GM18870 (cell line): ENCODE results near the gene LTB4R2.

ENCODE experiments used
- ATAC-seq: cut with Tn5 transposase; IDR thresholded peaks from one replicate; pipeline ENCODE4 v1.9.1; 2021; ENCODE audit warnings: moderate library complexity; ENCODE audit not compliant: unreplicated experiment

Gene LTB4R2

GRCh38 chr14:24298892-24299254 is 11.1 kb upstream of the LTB4R2 start:
- no peak for ATAC-seq

GRCh38 chr14:24299255-24300191 is 10.4 kb upstream of the LTB4R2 start, which contains the start of the genes DHRS1 and NOP9:
TSS of gene DHRS1 (minus strand) at chr14:24299780. CDS start at chr14:24299106, 674 bp downstream.
TSS of gene NOP9 (plus strand) at chr14:24299850. CDS start at chr14:24299955, 105 bp downstream.
- peak; percentile 54 for ATAC-seq

DNA sequence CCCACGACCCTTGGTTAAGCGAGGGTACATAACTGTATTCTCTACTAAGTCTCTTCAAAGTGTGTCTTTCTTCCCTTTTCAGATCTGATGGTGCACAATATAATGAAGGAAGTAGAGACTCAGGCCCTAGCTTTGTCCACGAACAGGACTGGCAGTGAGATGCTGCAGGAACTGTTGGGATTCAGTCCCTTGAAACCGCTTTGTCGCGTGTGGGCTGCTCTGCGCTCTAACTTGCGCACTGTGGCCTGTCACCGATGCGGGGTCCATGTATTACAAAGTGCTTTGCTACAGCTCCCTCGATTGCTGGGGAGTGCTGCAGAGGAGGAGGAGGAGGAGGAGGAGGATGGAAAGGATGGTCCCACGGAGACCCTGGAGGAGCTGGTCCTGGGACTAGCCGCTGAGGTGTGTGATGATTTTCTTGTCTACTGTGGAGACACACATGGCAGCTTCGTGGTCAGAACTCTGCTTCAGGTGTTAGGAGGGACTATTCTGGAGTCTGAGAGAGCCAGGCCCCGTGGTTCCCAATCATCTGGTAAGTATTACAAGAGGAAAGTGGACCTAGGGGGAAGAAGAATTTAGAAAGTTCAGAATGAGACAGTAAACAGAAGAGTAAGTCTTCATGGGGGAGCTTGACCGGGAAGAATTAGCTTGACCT is 9.5 kb upstream of the LTB4R2 start:
- ATAC-seq = no peak

DNA sequence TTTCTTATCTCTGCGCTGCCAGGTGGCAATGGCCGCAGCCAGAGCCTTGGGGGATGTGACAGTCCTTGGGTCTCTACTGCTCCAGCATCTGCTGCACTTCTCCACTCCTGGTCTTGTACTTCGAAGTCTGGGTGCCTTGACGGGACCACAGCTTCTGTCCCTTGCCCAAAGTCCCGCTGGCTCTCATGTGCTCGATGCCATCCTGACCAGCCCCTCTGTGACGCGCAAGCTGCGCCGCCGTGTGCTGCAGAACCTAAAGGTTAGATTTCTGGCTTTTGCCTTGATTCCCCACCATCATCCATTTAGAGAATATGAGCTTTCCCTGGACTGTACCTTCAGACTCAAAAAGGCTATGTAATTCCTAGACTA is 5.9 kb upstream of the LTB4R2 start:
- ATAC-seq = no peak

DNA sequence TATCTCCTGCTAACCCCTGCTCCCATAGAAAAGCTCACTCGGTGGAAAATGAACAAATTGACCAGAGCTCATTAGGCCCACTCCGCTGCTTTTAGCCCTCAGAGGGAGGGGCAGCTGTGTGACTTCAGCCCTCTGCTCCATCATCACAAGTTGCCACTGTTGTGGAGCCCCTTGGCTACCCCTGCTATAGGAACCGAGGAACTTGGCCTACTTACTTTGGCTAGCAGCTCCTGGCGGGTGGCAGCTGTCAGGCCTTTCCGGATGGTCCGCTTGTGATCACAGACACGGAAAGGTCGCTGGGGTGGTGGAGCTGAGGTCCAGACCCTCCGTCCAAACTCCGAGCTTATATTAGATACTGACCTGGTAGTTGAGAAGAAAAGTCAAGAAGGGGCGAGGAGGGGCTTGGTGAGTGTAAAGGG is 2.8 kb upstream of the LTB4R2 start:
- no peak for ATAC-seq

DNA sequence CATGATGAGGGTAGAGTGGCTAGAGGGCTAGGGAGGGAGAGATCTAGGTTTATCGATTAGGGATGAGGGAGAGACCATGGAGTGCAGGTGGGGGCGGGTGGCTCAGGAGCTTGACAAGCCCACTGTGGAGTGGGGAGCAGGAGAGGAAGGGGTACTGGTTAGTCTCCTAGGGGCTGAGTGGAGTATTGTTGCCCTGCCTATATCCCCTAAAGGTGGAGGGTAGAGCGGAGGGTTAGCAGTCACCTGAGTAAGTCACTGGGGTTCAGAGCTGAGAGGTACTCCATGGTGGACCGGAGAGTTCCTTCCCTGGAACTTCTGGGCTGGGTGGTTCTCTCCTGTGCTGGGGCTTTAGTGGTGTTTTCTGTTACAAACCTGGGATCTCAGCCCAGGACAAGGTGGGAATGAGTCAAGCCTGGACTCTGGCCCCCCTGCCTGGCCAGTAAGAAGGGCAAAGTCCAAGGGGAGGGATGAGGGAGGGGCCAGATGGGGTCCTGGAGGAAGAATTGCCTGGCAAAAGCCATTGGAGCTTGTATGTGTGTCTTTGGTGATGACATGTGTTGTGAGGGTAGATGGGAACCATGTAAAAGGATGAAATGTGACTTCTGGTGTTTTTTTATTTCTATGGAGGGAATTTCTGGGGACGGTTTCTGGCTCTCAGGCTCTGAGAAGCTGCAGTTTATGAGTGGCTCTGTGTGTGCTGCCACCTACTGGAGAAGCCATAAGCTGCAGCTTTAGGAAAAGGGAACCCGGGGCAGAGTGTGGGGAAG is 2.2 kb upstream of the LTB4R2 start, which contains the start of gene CIDEB:
Gene CIDEB (minus strand): TSS at position 403 of the 767 bp plus-strand sequence. CDS start 119 bp downstream, at position 284.
- ATAC-seq = no peak

DNA sequence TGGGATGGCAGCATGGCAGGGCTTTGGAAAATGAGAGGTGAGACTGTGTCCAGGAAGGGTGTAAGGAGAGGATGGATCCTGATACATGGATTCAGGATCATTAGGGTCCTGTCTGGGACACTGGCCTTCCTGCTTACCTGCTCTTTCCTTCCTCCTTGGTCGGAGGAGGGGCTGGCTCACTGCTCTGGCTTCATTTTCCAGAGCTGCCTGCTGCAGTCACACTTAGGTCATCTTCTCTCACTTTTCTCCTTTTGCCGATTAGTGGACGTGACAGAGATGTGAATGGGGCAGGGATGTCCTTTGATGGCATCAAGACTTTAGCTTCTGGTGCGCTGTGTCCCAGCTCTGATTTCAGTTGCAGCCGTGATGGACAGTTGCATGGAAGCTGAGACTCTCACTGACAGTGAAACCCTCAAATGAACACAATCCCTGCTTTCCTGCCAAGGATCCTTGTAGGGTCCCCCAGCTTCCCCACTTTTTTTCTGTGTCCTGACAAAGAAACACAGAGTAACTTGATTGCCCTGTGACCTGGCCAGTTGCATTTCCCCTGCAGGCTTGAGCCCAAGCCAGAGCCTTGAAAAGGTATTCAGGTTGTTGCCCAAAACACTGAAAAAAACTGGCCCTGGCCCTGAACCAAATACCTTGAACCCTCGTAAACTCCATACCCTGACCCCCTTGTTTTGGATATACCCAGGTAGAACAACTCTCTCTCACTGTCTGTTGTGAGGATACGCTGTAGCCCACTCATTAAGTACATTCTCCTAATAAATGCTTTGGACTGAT is 1.4 kb upstream of the LTB4R2 start:
- ATAC-seq = no peak

DNA sequence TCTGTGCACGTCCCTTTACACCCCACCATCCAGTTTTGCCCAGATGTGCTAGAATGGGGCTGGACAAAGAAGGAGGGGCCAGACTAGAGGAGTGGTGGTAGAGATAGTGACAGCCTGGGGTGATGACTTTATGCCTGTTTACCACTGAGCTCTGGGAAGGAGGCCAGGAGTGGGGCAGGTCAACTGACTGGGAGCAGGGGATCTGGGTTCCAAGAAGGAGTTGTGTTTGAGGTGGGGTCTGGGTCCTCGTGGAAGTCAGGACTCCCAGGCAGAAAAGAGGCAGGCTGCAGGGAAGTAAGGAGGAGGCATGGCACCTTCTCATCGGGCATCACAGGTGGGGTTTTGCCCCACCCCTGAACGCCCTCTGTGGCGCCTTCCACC is 315 bp downstream of the LTB4R2 start:
- no peak for ATAC-seq

GRCh38 chr14:24310646-24311604 is 985 bp downstream of the LTB4R2 start, which contains the start of gene LTB4R:
TSS of gene LTB4R (plus strand) at chr14:24311502. CDS start at chr14:24315652, 4,150 bp downstream.
- no peak for ATAC-seq

GRCh38 chr14:24311837-24312615 is 2.1 kb downstream of the LTB4R2 start:
- ATAC-seq = no peak

DNA sequence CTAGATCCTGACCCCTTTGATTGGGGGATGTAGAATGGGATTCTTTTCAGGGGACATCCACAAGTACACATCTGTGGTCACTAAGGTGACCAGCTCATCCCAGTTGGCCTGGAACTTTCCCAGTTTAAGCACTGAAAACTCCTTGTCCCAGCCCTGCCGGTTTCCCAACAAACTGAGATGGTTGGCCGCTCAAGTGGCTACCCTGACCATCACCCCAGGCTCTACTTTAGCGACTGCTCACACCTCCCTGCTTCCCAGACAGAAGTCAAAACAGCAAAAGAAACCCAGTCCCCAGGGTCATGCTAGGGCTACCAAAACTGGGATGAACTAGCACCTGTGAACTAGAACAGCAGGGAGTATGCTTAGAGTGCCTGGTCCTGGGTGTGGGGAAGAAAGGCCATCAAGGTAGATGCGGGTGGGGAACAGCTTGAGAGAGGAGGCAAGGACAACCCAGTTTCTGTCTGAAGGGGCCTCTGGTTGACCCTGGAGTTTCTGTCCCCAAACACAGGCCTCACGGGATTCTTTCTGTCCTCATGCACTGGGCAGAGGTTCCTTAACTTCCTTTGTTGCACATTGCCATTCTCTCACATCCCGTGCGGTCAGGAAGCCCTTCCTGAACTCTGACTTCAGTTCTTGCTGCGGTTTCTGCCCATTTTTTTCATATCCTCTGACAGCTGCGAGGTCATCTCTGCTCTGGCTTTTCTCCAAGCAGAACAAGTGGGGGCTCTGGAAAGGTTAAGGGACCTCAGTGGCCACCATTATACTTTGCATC is 3.0 kb downstream of the LTB4R2 start:
- no peak for ATAC-seq

DNA sequence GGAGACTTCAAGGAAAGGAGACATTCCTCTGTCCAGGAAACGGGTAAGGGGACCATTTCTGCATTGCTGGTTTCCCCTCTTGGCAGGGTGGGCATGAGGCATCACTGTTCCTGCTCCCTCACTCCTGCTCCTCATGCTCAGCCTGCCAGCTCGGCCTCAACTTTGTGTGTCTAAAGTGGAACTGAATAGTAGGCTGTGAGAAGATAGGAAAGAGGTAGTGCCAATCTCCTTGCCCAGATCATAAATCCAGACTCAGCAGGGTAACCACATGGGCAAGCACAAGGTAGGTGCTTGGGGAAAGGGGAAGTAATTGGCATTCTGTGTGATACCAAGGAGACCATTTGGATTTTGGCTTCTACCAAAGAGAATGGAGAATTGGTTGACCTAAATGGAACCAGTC is 4.0 kb downstream of the LTB4R2 start:
- ATAC-seq = no peak

DNA sequence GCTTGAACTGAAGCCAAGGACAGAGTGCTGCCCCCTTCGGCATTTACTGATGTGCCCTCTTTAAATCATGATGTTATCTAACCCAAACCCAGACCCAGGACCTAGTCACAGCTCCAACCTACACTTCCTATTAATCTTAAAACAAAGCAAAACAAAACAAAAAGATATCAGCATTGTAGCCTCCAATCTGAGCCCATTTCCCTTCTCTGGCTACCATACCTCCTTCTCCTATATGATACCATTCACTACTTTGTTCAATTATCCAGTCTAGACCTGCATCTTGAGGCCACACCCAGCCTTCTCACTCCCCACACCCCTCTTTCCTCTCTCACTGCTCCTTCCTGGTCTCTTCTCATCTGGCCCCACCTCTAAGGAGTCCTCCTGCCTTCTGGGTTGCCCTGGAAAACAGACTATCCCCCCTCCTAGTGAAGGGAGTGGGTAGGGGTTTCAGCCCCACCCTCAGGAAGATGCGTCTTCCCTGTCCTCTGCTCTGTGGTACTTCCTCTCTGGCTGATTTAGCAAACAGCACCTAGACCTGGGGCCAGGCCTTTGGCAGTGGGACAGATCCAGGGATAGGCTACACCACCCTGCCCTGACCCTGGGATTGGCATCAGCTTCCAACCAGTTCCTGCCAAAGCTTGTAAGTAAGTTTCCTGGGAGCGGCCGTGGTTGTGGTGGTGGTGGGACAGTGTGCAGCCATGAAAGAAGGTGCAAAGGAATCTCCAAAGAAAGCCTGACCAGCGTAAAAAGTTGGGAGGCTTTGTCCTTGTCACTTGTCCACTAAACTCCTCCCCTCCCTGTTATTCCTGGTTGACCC is 4.6 kb downstream of the LTB4R2 start:
- ATAC-seq = no peak

DNA sequence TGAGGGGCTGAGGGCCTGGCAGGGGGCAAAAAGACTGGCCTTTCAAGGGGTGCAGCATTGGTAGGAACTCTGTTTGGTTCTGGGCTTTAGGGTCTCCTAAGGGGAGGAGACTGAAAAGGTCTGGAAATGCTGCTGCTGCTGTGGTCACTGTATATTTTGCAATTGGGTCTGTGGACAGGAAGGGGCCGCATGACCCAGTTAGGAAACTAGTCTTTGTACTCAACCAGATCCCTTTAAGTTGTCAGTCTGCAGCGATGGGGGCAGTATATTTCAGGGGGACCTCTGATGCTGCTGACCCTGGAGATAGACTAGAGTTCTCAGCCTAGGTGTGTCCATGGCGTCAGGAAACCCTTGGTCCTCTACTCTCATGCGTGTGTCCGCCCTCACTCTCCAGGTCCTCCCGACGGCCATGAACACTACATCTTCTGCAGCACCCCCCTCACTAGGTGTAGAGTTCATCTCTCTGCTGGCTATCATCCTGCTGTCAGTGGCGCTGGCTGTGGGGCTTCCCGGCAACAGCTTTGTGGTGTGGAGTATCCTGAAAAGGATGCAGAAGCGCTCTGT is 5.4 kb downstream of the LTB4R2 start:
- no peak for ATAC-seq

DNA sequence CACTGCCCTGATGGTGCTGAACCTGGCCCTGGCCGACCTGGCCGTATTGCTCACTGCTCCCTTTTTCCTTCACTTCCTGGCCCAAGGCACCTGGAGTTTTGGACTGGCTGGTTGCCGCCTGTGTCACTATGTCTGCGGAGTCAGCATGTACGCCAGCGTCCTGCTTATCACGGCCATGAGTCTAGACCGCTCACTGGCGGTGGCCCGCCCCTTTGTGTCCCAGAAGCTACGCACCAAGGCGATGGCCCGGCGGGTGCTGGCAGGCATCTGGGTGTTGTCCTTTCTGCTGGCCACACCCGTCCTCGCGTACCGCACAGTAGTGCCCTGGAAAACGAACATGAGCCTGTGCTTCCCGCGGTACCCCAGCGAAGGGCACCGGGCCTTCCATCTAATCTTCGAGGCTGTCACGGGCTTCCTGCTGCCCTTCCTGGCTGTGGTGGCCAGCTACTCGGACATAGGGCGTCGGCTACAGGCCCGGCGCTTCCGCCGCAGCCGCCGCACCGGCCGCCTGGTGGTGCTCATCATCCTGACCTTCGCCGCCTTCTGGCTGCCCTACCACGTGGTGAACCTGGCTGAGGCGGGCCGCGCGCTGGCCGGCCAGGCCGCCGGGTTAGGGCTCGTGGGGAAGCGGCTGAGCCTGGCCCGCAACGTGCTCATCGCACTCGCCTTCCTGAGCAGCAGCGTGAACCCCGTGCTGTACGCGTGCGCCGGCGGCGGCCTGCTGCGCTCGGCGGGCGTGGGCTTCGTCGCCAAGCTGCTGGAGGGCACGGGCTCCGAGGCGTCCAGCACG is 6.1 kb downstream of the LTB4R2 start:
- ATAC-seq = no peak

DNA sequence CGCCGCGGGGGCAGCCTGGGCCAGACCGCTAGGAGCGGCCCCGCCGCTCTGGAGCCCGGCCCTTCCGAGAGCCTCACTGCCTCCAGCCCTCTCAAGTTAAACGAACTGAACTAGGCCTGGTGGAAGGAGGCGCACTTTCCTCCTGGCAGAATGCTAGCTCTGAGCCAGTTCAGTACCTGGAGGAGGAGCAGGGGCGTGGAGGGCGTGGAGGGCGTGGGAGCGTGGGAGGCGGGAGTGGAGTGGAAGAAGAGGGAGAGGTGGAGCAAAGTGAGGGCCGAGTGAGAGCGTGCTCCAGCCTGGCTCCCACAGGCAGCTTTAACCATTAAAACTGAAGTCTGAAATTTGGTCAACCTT is 6.6 kb downstream of the LTB4R2 start:
- no peak for ATAC-seq
